RCC 7860 (cell line): ENCODE results near the gene IGF2BP2.
"Not testable (repeated sequence)": the region's sequence is repeated elsewhere in the genome, so short reads cannot be mapped to it uniquely, and the experiment has no call there.

Experiments
- DNase-seq: peaks from one replicate; pipeline ENCODE4 v3.0.0-alpha.2; 2015; ENCODE audit warnings: low spot score
- FAIRE-seq: peaks from 2 replicates; lab custom pipeline; 2012; peaks lifted over from hg19 to GRCh38; lab: Jason Lieb, UNC

The IGF2BP2 gene

DNA sequence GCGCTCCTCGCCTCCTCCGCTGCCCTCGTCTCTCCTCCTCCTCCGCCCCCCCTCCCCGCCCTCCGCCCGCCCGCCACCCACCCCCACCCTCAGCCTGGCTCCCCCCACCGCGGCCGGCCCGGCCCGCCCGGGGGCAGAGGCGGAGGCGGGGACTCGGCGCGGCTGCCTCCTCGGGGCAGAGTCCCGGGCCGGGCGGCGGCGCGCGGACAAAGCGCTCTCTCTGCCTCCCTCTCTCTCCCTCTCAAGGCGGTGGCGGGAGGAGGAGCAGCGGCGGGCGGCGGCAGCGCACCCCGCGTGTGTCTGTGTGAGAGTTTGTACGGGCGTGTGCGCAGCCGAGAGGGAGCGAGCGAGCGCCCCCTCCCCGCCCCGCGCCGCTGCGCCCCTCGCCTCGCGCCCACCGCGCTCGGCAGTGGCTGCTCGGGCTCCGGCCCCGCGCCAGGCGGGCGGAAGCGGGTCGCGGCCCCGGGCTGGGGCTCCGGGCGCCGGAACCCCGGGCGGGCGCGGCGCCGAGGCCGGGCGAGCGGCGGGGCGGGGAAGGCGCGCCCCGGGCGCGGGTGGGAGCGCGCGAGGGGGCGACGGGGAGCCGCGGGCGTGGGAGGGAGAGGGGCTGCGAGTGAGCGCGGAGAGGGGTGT, at the start of gene IGF2BP2:
Gene IGF2BP2 (minus strand): TSS at position 37 of the 633 bp plus-strand sequence. CDS start 82 bp downstream, outside the sequence.
- DNase-seq = peak; percentile 65
- FAIRE-seq = no peak

DNA sequence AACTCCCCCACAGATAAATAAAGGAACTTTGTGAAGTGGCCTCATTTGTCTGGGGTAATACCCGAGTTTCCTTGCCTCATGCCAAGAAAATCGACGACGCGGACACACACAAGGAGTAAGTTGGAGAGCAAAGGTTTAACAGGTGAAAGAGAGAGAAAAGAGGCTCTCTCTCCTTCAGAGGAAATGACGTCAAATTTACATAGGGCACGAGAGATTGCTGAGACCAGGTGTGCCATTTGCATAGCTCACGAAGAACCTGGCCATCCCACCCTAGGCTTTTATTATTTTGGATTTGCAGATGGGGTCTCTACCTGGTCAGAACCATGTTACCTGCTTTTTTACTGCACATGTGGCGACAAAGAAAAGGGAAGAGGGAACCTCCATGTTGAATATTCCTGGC, 49.3 kb upstream of the IGF2BP2 start:
- DNase-seq (no peak), FAIRE-seq (no peak)

DNA sequence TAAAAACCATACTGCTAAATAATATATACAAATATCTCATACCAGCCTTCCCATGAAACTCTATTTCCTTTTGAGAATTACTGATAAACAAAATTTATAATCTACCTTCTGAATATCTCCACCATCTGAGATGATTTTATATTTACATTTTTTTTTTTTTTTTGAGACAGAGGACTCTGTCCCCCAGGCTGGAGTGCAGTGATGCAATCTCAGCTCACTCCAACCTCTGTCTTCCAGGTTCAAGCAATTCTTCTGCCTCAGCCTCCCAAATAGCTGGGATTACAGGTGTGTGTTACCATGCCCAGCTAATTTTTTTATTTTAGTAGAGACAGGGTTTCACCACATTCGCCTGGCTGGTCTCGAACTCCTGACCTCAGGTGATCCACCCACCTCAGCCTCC, 42.8 kb upstream of the IGF2BP2 start:
- DNase-seq = no peak
- no peak for FAIRE-seq

DNA sequence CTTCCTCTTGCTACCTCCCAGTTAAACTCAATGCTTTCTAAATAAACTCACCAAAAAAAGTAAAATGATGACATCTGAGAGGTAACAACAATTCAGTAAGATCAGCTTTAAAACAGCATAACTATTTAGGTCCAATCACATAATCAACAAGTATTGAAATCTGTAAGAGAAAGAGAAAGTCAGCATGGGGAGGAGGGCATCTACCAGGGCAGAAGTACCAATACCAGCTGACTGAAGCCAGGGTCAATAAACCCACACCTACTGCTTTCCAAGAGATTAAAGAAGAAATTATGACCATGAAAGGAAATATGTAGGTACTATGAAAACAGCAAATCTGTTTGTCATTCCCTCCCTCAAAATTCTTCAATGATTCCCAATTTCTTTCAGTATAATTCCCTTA, 42.2 kb upstream of the IGF2BP2 start:
- FAIRE-seq (no peak), DNase-seq (no peak)

DNA sequence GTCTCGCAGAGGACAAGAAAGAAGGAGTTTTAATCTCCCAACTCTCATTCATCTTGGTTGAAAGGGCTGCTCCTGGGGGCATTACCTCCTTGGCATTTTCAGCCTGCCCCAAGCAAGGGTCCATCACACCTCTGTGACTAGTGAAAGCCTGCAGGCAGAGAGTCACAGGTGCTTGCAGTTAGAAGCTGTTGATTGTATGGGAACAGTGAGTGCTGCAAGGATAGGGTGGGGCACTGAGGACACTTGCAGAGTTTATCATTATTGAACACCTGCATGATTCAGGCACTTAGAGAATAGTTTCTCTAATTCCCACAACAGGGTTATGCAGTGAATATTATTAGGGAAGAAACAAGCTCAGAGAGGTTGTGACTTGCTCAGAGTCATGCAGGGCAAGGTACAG, 41.7 kb upstream of the IGF2BP2 start:
- no peak for FAIRE-seq
- DNase-seq = no peak

DNA sequence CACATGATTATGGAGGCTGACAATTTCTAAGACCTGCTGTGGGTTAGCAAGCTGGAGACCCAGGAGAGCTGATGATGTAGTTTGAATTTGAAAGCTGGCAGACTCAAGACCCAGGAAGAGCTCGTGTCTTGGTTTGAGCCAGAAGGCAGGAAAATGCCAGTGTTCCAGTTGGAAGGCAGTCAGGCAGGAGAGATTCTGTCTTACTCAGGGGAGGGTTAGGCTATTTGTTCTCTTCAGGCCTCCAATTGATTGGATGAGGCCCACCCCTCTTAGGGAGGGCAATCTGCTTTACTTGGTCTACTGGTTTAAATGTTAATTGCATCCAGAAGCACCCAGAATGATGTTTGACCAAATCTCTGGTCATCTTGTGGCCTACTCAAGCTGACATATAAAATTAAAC, 40.4 kb upstream of the IGF2BP2 start:
- FAIRE-seq = no peak
- DNase-seq = no peak

DNA sequence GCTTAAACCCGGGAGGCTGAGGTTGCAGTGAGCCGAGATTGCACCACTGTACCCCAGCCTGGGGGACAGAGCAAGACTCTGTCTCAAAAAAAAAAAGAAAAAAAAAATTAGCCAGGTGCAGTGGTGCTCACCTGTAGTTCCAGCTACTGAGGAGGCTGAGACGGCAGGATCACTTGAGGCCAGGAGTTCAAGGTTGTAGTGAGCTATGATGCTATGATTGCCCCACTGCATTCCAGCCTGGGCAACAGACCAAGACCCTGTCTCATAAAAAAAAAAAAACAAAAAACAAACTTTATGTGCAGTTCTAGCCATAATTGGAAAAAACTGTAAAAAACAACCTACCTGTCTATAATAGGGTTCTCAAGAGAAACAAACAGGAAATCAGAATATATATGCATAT, 39.9 kb upstream of the IGF2BP2 start:
- no peak for DNase-seq
- FAIRE-seq = no peak

DNA sequence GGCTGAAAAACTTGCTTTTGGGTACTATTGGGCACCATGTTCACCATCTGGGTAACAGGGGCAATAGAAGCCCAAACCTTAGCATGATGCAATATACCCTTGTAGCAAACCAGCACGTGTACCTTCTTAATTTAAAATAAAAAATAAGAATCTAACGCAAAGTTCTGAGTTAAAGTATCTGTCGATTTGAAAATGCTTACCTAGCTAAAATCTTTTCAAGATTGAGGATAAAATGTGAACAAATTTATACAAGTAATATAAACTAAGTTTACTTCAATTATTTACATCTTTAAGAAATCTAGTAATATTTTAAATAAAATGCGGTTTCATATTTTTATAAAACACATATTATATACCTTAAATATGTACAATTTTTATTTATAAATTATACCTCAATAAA, 38.1 kb upstream of the IGF2BP2 start:
- DNase-seq (no peak), FAIRE-seq (peak; percentile 30)

DNA sequence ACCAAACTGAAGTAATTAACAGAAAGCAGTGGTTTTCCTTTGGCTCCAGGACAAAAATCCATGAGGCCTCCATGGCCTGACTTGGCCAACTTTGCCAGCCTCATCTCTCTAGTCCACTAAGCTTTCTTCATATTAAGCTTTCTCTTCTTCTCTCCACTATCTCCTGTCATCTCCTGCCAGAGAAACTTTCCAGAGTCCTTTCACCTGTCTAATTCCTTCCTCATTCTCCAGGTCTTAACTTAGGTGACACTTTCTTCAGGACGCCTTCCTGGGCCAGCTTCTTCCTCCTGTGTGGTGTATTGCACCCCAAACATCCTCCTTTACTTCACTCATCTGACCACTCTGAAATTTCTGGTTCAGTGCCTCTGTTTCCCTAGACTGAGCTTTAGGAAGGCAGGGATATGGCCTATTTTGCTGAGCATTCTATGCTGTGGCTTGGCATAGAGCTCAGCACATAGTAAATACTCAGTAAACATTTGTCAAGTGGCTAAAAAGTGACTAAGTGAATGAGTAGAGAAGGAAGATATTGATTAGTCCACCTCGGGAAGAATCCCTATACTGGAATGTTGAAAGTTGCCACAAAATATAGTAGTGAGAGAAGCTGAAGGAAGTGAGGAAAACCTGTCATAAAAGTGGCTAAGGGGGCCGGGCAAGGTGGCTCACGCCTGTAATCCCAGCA, 34.6 kb upstream of the IGF2BP2 start:
- no peak for FAIRE-seq
- no peak for DNase-seq

DNA sequence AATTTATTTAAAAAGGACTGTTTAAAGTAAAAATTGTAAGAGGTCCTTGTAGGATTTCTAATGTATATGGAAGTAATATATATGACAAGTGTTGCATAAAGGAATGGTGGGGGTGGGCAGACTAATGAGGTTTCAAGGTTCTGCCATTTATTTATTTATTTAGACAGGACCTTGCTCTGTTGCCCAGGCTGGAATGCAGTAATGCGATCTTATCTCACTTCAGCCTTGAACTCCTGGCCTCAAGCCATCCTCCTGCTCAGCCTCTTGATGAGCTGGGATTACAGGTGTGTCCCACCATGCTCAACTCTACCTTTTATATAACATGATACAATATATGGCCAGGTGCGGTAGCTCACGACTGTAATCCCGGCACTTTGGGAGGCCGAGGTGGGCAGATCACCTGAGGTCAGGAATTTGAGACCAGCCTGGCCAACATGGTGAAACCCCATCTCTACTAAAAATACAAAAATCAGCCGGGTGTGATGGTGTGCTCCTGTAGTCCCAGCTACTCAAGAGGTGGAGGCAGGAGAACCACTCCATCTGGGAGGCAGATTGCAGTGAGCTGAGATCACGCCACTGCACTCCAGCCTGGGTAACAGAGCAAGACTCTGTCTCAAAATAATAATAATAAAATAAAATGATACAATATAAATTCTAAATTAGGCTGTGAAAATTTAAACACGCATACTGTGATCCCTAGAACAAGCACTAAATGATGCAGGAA, 33.8 kb upstream of the IGF2BP2 start:
- DNase-seq = no peak
- no peak for FAIRE-seq

DNA sequence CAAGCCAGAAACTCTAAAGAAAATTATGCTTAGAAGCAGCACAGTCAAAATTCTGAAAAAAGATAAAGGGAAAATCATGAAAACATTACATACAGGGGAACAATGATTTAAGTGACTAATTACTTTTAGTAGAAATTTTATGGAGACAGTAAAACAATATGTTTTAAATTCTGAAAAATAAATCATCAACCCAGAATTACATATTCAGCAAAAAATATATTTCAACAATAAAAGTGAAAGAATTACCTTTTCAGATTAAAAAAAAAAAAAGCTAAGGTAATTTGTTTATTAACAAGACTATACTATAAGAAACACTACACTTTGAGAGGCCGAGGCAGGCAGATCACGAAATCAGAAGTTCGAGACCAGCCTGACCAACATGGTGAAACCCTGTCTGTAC, 32.4 kb upstream of the IGF2BP2 start:
- FAIRE-seq = no peak
- no peak for DNase-seq

DNA sequence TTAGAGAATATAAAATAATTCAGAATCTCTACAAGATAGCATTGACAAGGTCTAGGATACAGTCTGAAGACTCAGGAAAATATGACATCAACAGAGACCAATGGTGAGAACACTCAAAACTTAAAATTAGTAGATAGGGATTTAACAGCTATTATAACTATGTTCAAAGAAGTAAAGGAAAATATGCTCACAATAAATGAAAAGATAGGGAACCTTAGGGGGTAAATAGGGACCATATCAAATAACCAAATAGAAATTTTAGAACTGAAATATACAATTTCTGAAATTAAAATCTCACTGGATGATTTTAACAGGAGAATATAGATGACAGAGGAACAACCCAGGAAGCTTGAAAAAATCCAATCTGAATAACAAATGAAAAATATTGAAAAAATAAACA, 31.8 kb upstream of the IGF2BP2 start:
- FAIRE-seq = no peak
- no peak for DNase-seq

DNA sequence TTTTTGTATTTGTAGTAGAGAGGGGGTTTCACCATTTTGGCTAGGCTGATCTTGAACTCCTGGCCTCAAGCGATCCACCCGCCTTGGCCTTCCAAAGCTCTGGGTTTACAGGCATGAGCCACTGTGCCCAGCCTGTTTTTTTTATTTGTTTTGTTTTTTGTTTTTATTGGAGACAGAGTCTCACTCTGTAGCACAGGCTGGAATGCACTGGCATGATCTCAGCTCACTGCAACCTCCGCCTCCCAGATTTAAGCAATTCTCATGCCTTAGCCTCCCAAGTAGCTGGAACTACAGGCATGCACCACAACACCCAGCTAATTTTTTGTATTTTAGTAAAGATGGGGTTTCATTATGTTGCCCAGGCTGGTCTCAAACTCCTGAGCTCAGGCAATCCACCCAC, 28.9 kb upstream of the IGF2BP2 start:
- not testable (repeated sequence) for DNase-seq, FAIRE-seq

DNA sequence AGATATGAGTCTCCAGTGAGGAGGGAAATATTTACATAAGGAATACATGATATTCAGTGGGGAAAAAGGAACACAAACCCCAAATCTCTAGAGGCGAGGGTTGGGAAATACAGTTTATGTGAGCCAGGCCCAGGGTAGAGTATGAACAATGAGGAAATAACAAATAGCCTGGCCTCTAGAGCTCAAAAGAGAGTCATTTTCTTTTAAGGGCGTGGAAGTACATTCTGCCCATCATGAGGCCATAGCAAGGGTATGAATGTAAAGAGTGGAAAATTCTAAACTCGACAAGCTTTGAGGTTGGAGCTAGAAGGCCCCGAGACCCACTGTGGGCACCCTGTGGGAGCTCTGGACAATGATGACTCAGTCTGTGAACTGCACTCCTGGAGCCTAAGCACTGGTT, 27.8 kb upstream of the IGF2BP2 start:
- no peak for DNase-seq

DNA sequence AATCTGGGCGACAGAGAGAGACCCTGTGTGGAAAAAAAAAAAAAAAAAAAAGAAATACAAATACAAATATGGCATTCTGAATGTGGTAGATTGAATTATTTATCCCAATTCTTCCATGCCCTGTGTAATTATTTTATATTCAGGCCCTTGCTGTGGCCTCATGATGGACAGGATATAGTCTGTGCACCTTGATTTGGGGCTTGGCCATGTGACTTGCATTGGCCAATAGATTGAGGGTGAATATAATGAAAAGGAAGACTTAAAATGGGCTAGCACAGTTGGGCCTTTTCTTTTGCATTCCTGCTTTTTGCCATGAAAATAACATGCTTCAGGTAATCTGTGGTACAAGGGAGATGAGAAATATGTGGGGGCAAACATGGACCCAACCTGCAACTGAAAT, 27.1 kb upstream of the IGF2BP2 start:
- FAIRE-seq (no peak), DNase-seq (no peak)

More for the DNA sequence above, 27.8 kb upstream of the IGF2BP2 start:
- FAIRE-seq = no peak

DNA sequence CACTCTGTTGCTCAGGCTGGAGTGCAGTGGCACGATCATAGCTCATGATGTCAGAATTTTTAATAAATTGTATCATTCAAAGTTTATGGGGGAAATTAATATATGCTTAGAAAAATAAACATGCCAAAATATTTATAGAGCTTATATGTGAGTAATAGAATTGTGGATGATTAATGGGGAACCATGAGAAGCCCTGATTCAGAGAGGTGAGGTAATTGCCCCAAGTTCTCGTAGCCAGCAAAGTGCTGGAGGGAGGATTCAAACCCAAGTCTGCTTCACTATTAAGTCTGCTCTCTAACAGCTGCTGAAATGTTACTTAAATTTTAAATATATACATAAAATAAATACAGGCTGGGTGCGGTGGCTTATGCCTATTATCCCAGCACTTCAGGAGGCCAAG, 26.2 kb upstream of the IGF2BP2 start:
- FAIRE-seq (no peak), DNase-seq (no peak)

DNA sequence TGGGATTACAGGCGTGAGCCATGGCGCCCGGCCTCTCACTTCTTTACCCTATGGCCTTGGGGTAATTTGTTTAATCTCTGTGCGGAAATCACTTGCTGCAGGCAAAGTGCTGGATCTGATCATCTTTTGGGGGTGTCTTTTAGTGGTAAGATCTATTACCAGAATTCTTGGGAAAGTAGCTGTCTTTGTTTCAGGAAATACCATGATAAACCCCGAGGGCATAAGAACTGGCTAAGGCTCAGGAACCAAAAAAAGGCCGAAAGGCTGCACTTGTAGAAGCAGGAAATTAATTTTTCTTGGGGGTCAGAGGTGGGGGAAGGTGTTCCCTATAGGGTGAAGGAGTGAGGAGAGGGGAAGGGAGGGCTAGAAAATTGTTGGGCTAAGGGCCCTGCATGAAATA, 22.7 kb upstream of the IGF2BP2 start:
- no peak for DNase-seq
- FAIRE-seq = no peak

DNA sequence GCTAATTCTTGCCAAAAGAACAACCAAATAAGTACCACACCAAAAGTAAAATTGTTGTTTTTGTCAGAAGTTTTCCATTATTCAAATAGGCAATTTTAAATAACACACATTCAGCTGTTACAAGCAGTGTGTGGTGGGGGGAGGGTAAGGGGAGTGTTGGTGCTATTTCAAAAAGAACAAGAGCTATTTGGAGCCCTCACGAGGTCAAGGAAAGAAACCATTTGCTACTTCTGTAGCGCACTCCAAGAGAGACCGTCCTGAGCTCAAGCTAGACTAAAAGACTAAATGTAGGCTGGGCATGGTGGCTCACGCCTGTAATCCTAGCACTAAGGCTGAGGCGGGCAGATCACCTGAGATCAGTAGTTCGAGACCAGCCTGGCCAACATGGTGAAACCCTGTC, 21.2 kb upstream of the IGF2BP2 start:
- FAIRE-seq = no peak
- DNase-seq = no peak

DNA sequence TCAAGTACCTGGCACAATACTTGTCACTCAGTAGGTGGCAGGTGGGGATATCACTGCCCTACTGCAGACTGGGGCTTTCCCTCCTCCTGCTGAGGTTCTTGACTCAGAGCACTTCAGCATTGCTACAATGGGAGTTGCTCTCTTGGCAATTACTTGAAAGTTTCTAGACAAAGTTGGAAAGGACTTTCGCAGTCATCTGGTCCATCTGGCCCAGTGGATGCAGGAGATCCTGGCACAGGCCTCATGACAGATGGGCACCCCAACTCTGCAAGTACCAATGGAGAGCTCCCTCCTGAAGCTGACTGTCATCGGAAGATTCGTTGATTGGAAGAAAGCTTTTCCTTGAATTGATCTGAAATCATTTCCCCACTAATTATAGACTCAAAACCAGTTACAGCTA, 19.2 kb upstream of the IGF2BP2 start:
- DNase-seq = no peak
- no peak for FAIRE-seq

DNA sequence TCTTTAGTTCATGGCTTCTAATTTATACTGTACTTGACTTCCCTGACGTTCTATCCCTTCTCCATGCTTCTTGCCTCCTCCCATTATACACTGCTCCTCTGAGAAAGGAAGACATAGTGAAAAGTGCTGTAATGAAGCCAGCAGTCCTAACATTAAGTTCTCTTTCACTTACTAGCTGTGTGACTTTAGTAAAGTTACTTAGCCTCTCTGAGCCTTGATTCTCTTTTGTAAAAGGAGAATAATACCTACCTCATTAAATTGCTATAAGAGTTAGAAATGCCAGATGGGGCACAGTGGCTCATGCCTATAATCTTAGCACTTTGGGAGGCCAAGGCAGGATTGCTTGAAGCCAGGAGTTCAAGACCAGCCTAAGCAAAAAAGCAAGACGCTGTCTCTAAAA, 18.8 kb upstream of the IGF2BP2 start:
- FAIRE-seq = no peak
- DNase-seq = no peak

DNA sequence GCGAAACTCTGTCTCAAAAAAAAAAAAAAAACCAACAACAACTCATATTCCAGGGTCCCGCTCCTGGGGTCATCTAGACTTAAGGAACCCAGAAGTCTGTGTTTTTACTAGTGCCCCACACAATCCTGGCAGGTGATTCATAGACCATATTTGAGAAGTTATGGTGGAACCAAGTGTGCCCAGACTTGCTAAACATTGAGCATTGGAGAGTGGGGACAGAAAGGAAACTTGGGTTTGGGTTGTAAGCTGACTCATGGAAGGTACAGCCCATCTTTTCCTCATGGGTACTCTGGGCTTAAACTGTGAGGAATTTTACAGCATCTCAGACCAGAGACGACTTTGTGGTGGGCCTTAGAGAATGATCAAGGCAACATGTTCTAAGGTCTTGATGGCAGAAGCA, 18.3 kb upstream of the IGF2BP2 start:
- FAIRE-seq (no peak), DNase-seq (no peak)

DNA sequence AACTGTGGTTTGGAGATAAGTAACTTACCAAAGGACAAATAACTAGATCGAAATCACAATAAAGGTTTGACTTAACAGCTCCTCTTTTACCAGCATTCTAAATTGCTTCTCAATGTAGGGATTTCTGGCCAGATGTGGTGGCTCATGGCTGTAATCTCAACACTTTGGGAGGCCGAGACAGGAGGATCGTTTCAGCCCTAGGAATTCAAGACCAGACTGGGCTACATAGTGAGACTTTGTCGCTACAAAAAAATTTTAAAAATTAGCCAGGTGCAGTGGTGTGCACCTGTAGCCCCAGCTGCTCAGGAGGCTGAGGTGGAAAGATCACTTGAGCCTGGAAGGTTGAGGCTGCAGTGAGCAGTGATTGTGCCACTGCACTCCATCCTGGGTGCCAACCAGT, 17.4 kb upstream of the IGF2BP2 start:
- FAIRE-seq = no peak
- no peak for DNase-seq
